Panc1 (cell line): ENCODE measurements around the gene TESMIN.

Experiments used
- POLR2AphosphoS5 ChIP-seq: IDR thresholded peaks from 2 replicates; pipeline ENCODE4 v1.6.1; 2012; ENCODE audit warnings: mild to moderate bottlenecking, low read depth, low read length, moderate library complexity
- REST ChIP-seq, 2 experiments: IDR thresholded peaks; 2 replicates each; pipeline ENCODE4 v1.6.1; 2011 to 2012; ENCODE audit warnings: low read depth in 2 of 2, control low read depth in 1 of 2, low read length in 1 of 2, mild to moderate bottlenecking in 1 of 2, moderate library complexity in 1 of 2; ENCODE audit not compliant: insufficient read depth in 1 of 2

GRCh38 chr11:68782711-68783110 lies 31.4 kb upstream of the TESMIN start:
- TF ChIP-seq REST (IDR thresholded peaks at IDR 0.05; ENCODE audit: insufficient read depth in 1 of 2, low read depth in 2 of 2, low read length in 1 of 2): no peak
- TF ChIP-seq POLR2AphosphoS5: no peak
